GM23248 (cell line): Measurements from ENCODE around the gene NEFH. TPM values are rescaled to one million over a fixed set of nuclear protein-coding genes. Genes with fewer than 3 reads are reported as not detected.

ENCODE experiments used
- DNase-seq: peaks from one replicate; pipeline ENCODE4 v3.0.0-alpha.2; 2015
- H2AFZ ChIP-seq: fragments of 200-600 bp; sonication (generic); 2 replicates; pipeline ENCODE4 v1.6.1; 2016; ENCODE audit warnings: antibody characterized with exemption
- H3F3A ChIP-seq: fragments of 200-600 bp; sonication (generic); 2 replicates; pipeline ENCODE4 v1.6.1; 2016; ENCODE audit warnings: mild to moderate bottlenecking, antibody characterized with exemption, mixed run types; ENCODE audit not compliant: insufficient read depth
- H3K27ac ChIP-seq: fragments of 200-600 bp; sonication (generic); 2 replicates; pipeline ENCODE4 v1.5.1; 2016; ENCODE audit warnings: mild to moderate bottlenecking
- H3K27me3 ChIP-seq: fragments of 200-600 bp; sonication (generic); replicated peaks from 2 replicates; pipeline ENCODE4 v1.6.1; 2016; ENCODE audit warnings: mild to moderate bottlenecking; ENCODE audit not compliant: insufficient read depth
- H3K36me3 ChIP-seq: fragments of 200-600 bp; sonication (generic); 2 replicates; pipeline ENCODE4 v1.6.1; 2016; ENCODE audit warnings: low read depth, mild to moderate bottlenecking
- H3K4me1 ChIP-seq: fragments of 200-600 bp; sonication (generic); 2 replicates; pipeline ENCODE4 v1.6.1; 2016; ENCODE audit warnings: mild to moderate bottlenecking; ENCODE audit not compliant: insufficient read depth
- H3K4me2 ChIP-seq: fragments of 200-600 bp; sonication (generic); one replicate; pipeline ENCODE4 v1.6.1; 2016; ENCODE audit warnings: mild to moderate bottlenecking; ENCODE audit not compliant: unreplicated experiment
- H3K4me3 ChIP-seq: fragments of 200-600 bp; sonication (generic); 2 replicates; pipeline ENCODE4 v1.5.1; 2016; ENCODE audit warnings: mild to moderate bottlenecking
- H3K79me2 ChIP-seq: fragments of 200-600 bp; sonication (generic); 2 replicates; pipeline ENCODE4 v1.6.1; 2016; ENCODE audit warnings: mild to moderate bottlenecking; ENCODE audit not compliant: insufficient read depth
- H3K9ac ChIP-seq: fragments of 200-600 bp; sonication (generic); 2 replicates; pipeline ENCODE4 v1.6.1; 2016; ENCODE audit warnings: mild to moderate bottlenecking
- H3K9me2 ChIP-seq: fragments of 200-600 bp; sonication (generic); 2 replicates; pipeline ENCODE4 v1.6.1; 2016; ENCODE audit warnings: mixed run types, mild to moderate bottlenecking, moderate library complexity; ENCODE audit not compliant: insufficient read depth
- H3K9me3 ChIP-seq: fragments of 200-600 bp; sonication (generic); one replicate; pipeline ENCODE4 v1.6.1; 2017; ENCODE audit warnings: low read depth
- H4K20me1 ChIP-seq: fragments of 200-600 bp; sonication (generic); 2 replicates; pipeline ENCODE4 v1.6.0; 2016; ENCODE audit not compliant: insufficient read depth
- EZH2 ChIP-seq: fragments of 200-600 bp; sonication (generic); IDR thresholded peaks from 2 replicates; pipeline ENCODE4 v1.6.1; 2018; ENCODE audit warnings: antibody characterized with exemption, mild to moderate bottlenecking; ENCODE audit not compliant: insufficient read depth, poor library complexity, severe bottlenecking
- EZH2phosphoT487 ChIP-seq: fragments of 200-600 bp; sonication (generic); IDR thresholded peaks from 2 replicates; pipeline ENCODE4 v1.6.1; 2018; ENCODE audit warnings: antibody characterized with exemption, moderate library complexity, mild to moderate bottlenecking, low read depth; ENCODE audit not compliant: insufficient read depth
- WGBS, 2 experiments: methylation state at CpG; one replicate each; pipeline ENCODE4 v1.1.6; 2015 to 2017; ENCODE audit warnings: low lambda C conversion rate in 2 of 2, low coverage in 1 of 2; ENCODE audit errors: missing lambda C conversion rate in 2 of 2; 5-methylcytosine and 5-hydroxymethylcytosine counted together
- in situ Hi-C: fragments of 300-500 bp; cut with MboI; formaldehyde crosslinking; loops from 2 replicates; pipeline ENCODE4 v1.15.0; 2020
- polyA plus RNA-seq: library from polyadenylated mRNA; unstranded; fragments of >200 nt; fragmentation: Nextera tagmentation; extraction: Ambion mirVana; gene quantifications from 2 replicates; pipeline ENCODE4 v1.2.1, GENCODE V29; 2016
- total RNA-seq: library from RNA; depleted of rRNA; stranded (reverse); fragments of >200 nt; shearing (Covaris generic); gene quantifications from 2 replicates; pipeline ENCODE4 v1.2.3, GENCODE V29; 2014

Gene NEFH
- total and polyA plus RNA-seq, 2 experiments from 2014 or later: 0.65 to 2.5 TPM

DNA sequence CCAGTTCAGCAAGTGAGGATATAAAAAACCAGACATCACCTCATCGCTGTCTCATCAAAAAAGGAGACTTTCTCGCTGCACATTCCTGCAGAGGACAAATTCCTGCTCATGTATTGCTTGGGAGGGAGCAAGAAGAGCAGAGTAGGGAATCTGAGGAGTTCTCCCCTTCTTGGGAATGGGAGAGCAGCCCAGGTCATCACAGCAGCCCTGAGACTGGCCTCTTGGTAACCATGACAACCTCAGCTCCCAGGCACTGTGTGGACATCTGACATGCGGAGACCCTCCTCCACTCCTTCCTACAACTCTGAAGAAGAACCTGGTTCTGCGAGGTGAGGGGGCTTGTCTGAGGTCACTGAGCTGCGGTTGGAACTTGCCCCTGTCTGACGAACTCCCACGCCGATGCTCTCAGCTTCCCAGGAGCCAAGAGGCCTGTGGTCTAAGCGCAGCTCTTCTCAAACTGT is 23.8 kb upstream of the NEFH start:
- no peaks in the 10 kb centered on the region for H3K9me3 ChIP-seq
- H3K9ac ChIP-seq: no peak overlapping the region
- no peaks in the 10 kb centered on the region for H3K36me3 ChIP-seq
- in situ Hi-C loops: loop anchor here (25.0 kb wide), 1 partner anchor 94 kb away; no protein-coding TSS in a partner anchor
- no peaks in the 10 kb centered on the region for H3K4me1 ChIP-seq
- H3K79me2 ChIP-seq: no peaks in the 10 kb centered on the region
- H3K4me2 ChIP-seq: no peak overlapping the region
- no peak overlapping the region for H3K4me3 ChIP-seq
- no peak overlapping the region for H3K27ac ChIP-seq
- WGBS, 2 experiments: 70% methylated on average over 9 of the region's 9 CpGs
- DNase-seq: peak; percentile 34
- H2AFZ ChIP-seq: no peak overlapping the region
- no peaks in the 10 kb centered on the region for H4K20me1 ChIP-seq
- TF ChIP-seq EZH2: no peak
- TF ChIP-seq EZH2phosphoT487: no peak
- no peaks in the 10 kb centered on the region for H3K9me2 ChIP-seq
- H3K27me3 ChIP-seq: no peaks in the 10 kb centered on the region
- no peaks in the 10 kb centered on the region for H3F3A ChIP-seq

DNA sequence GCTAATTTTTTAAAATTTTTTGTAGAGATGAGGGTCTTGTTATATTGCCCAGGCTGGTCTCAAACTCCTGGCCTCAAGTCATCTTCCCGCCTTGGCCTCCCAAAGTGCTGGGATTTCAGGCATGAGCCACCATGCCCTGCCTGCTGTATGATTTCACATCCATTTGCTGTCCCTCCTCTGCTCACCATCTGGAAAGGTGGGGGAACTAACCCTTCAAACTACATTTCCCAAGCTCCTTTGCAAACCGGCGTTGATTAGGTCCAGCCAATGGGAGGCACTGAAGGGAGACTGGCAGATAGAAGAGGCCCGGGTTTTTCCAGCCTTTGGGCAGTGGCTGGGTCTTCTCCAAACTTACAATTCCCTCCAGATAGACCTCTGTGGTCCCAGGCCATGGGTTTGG is 22.3 kb upstream of the NEFH start:
- no peak overlapping the region for H2AFZ ChIP-seq

DNA sequence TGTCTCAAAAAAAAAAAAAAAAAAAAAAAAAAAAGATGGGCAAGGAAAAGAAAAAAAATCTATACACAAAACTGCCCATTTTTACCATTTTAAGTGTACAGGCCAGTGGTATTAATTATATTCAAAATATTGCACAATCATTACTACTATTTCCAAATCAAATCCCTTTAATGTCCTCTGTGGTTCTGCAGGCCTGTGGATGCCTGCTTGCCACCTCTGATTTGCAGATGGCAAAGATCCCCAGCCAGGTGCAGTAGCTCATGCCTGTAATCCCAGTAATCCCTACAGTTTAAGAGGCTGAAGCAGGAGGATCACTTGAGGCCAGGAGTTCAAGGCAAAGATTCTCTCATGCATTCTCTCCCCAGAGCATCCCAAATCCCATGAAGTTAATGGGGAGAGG is 21.5 kb upstream of the NEFH start:
- TF ChIP-seq EZH2 (no peak), EZH2phosphoT487 (no peak)
- Histone ChIP-seq H3K9me2 (no peaks in the 10 kb centered on the region), H3K27me3 (no peaks in the 10 kb centered on the region), H3K4me2 (no peak overlapping the region), H3K79me2 (no peaks in the 10 kb centered on the region), H3K36me3 (no peaks in the 10 kb centered on the region), H3K4me3 (no peak overlapping the region), H3K9me3 (no peaks in the 10 kb centered on the region), H3K27ac (no peak overlapping the region), H3F3A (no peaks in the 10 kb centered on the region), H3K4me1 (no peaks in the 10 kb centered on the region), H4K20me1 (no peaks in the 10 kb centered on the region), H3K9ac (no peak overlapping the region), H2AFZ (no peak overlapping the region)
- in situ Hi-C loops: loop anchor here (25.0 kb wide), 1 partner anchor 96 kb away; no protein-coding TSS in a partner anchor
- no peak for DNase-seq

More for the DNA sequence above, 22.3 kb upstream of the NEFH start:
- Histone ChIP-seq H3K27ac (no peak overlapping the region), H3K4me2 (no peak overlapping the region), H3K9me3 (no peaks in the 10 kb centered on the region), H3K79me2 (no peaks in the 10 kb centered on the region), H3K4me3 (no peak overlapping the region), H3K4me1 (no peaks in the 10 kb centered on the region), H3K9ac (no peak overlapping the region), H3K9me2 (no peaks in the 10 kb centered on the region), H3K36me3 (no peaks in the 10 kb centered on the region), H3F3A (no peaks in the 10 kb centered on the region), H4K20me1 (no peaks in the 10 kb centered on the region), H3K27me3 (no peaks in the 10 kb centered on the region)
- 35 to 41% methylated on average over 4 of the region's 4 CpGs for WGBS, 2 experiments
- TF ChIP-seq EZH2: no peak
- peak; percentile 54 for DNase-seq
- in situ Hi-C loops: loop anchor here (25.0 kb wide), 1 partner anchor 95 kb away; no protein-coding TSS in a partner anchor

DNA sequence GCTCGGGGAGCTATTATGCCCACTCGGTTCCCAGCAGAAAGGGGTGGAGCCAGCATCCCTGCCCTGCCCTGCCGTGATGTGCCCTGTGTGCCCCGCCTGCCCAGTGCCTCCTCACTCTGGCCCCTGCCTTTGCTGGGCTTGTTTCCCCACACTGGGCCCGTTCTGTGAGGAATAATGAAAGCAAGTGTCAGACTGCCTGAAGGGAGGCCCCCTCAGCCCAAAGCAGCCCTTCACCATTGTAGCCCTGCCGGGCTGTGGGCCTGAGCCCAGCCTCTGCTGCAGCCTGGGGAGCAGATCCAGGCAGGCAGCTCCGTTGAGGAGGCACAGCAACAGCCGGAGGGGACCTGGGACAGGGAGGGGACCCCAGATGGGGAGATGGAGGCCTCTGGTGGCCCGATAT is 20.2 kb upstream of the NEFH start:
- TF ChIP-seq EZH2: no peak
- no peak for TF ChIP-seq EZH2phosphoT487
- no peaks in the 10 kb centered on the region for H3K4me1 ChIP-seq
- H2AFZ ChIP-seq: no peak overlapping the region
- H3K27me3 ChIP-seq: no peaks in the 10 kb centered on the region
- no peak for DNase-seq
- H3K9me3 ChIP-seq: no peaks in the 10 kb centered on the region
- H4K20me1 ChIP-seq: no peaks in the 10 kb centered on the region
- no peak overlapping the region for H3K4me2 ChIP-seq
- H3K9ac ChIP-seq: no peak overlapping the region
- no peaks in the 10 kb centered on the region for H3K79me2 ChIP-seq
- in situ Hi-C loops: loop anchor here (25.0 kb wide), 1 partner anchor 97 kb away; no protein-coding TSS in a partner anchor
- no peaks in the 10 kb centered on the region for H3F3A ChIP-seq
- H3K27ac ChIP-seq: no peak overlapping the region
- H3K9me2 ChIP-seq: no peaks in the 10 kb centered on the region
- no peaks in the 10 kb centered on the region for H3K36me3 ChIP-seq
- H3K4me3 ChIP-seq: no peak overlapping the region
- WGBS, 2 experiments: 68 to 79% methylated on average over 9 of the region's 9 CpGs

DNA sequence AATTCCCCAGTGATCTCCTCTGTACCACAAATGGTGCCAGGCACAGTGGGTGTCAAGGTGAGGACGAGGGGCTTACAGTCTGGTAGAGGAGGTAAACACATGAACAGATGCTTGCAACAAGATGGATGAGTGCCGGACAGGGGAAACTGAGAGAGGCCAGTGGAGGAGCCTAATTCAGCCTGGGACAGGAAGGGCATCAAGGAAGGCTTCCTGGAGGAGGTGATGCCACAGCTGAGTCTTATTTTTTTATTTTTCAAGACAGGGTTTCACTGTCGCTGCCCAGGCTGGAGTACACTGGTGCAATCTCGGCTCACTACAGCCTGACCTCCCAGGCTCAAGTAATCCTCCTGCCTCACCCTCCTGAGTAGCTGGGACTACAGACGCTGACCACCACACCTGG is 18.8 kb upstream of the NEFH start:
- Histone ChIP-seq H3K4me3 (no peak overlapping the region), H3K36me3 (no peaks in the 10 kb centered on the region), H3K27ac (no peak overlapping the region), H3K4me2 (no peak overlapping the region), H3K9me2 (no peaks in the 10 kb centered on the region), H3K9ac (no peak overlapping the region), H3K4me1 (no peaks in the 10 kb centered on the region), H4K20me1 (no peaks in the 10 kb centered on the region), H3K27me3 (no peaks in the 10 kb centered on the region), H3K9me3 (no peaks in the 10 kb centered on the region), H2AFZ (no peak overlapping the region), H3K79me2 (no peaks in the 10 kb centered on the region), H3F3A (no peaks in the 10 kb centered on the region)
- no peak for DNase-seq
- 78 to 80% methylated on average over 5 of the region's 5 CpGs for WGBS, 2 experiments
- TF ChIP-seq EZH2 (no peak), EZH2phosphoT487 (no peak)
- in situ Hi-C loops: loop anchor here (25.0 kb wide), 1 partner anchor 99 kb away; no protein-coding TSS in a partner anchor
